K562 (cell line): ENCODE results near the gene RBSN. TPM values are rescaled to one million over a fixed set of nuclear protein-coding genes. Genes with fewer than 3 reads are reported as not detected.

Experiments
- ATAC-seq: fragments of 200-7000 bp; cut with Tn5 transposase; 3 replicates; pipeline ENCODE4 v1.9.1; 2020; ENCODE audit warnings: moderate library complexity
- BruUV-seq: library from RNA; stranded (reverse); fragments of 400-500 nt; replicated peaks from 2 replicates; lab custom pipeline; 2021; lab: Mats Ljungman, UMichigan
- CTCF ChIA-PET: fragments of 300-600 bp; formaldehyde crosslinking; extraction: SDS; loops from one replicate; lab custom pipeline; 2021; ENCODE audit warnings: low intra/inter-chr PET ratio; lab: Yijun Ruan, JAX
- POLR2A ChIA-PET: fragments of 300-600, 350-650 bp; sonication (Branson Sonifier 250); formaldehyde crosslinking; extraction: SDS; loops from one replicate; lab custom pipeline; 2021; ENCODE audit warnings: antibody characterized with exemption, inconsistent platforms; lab: Yijun Ruan, JAX
- DNase-seq, 4 experiments: peaks; one replicate each; pipeline versions ENCODE4 v3.0.0 to v3.0.0-alpha.2; 2011 to 2018; ENCODE audit warnings: low spot score in 3 of 4, mixed read lengths in 3 of 4; ENCODE audit errors: extremely low read depth in 1 of 4
- FAIRE-seq: peaks from 2 replicates; lab custom pipeline; 2011; peaks lifted over from hg19 to GRCh38; lab: Jason Lieb, UNC
- H2AFZ ChIP-seq: 2 replicates; pipeline ENCODE4 v1.6.0; 2011; ENCODE audit warnings: low read depth, low read length, control low read depth, inconsistent platforms
- H3K27ac ChIP-seq: fragments of 200-600 bp; 3 replicates; pipeline ENCODE4 v1.8.0; 2011; ENCODE audit warnings: low read depth, mild to moderate bottlenecking, control low read depth, inconsistent platforms, low read length, moderate library complexity, mixed read lengths; ENCODE audit errors: extremely low read depth
- H3K27me3 ChIP-seq, 2 experiments: fragments of 300-600 bp in 1 of 2; 2 replicates in 1 of 2; 3 replicates in 1 of 2; pipeline versions ENCODE4 v1.6.0 to v1.8.0; 2011; ENCODE audit warnings: inconsistent platforms in 2 of 2, low read length in 2 of 2, mild to moderate bottlenecking in 1 of 2, mixed read lengths in 1 of 2, moderate library complexity in 1 of 2; ENCODE audit not compliant: control insufficient read depth in 2 of 2, insufficient read depth in 2 of 2
- H3K36me3 ChIP-seq: fragments of 300-600 bp; 3 replicates; pipeline ENCODE4 v1.8.0; 2011; ENCODE audit warnings: mild to moderate bottlenecking, low read length, inconsistent platforms; ENCODE audit not compliant: control insufficient read depth, insufficient read depth
- H3K4me1 ChIP-seq, 2 experiments: fragments of 200-600 bp in 1 of 2; replicated peaks in 1 of 2; 2 replicates in 1 of 2; 3 replicates in 1 of 2; pipeline versions ENCODE4 v1.5.1 to v1.8.0; 2011; ENCODE audit warnings: inconsistent platforms in 2 of 2, low read length in 2 of 2, mild to moderate bottlenecking in 1 of 2, mixed read lengths in 1 of 2, moderate library complexity in 1 of 2; ENCODE audit not compliant: control insufficient read depth in 2 of 2, insufficient read depth in 2 of 2
- H3K4me2 ChIP-seq: 2 replicates; pipeline ENCODE4 v1.6.1; 2011; ENCODE audit warnings: low read length, control low read depth, inconsistent platforms, mixed read lengths; ENCODE audit not compliant: insufficient read depth
- H3K4me3 ChIP-seq: fragments of 200-600 bp; sonication (generic), shearing (Covaris generic); 2 replicates; pipeline ENCODE4 v1.5.1; 2016; ENCODE audit warnings: control low read depth, inconsistent platforms
- H3K79me2 ChIP-seq: fragments of 200-600 bp; 3 replicates; pipeline ENCODE4 v1.8.0; 2011; ENCODE audit warnings: low read length, inconsistent platforms; ENCODE audit not compliant: control insufficient read depth, insufficient read depth
- H3K9ac ChIP-seq, 2 experiments: 2 replicates each; pipeline versions ENCODE4 v1.6.0 to v1.6.1; 2011; ENCODE audit warnings: low read depth in 2 of 2, low read length in 2 of 2, control low read depth in 1 of 2, inconsistent platforms in 1 of 2, mild to moderate bottlenecking in 1 of 2, mixed read lengths in 1 of 2; ENCODE audit not compliant: insufficient read depth in 1 of 2
- H3K9me1 ChIP-seq: one replicate; pipeline ENCODE4 v1.6.0; 2011; ENCODE audit warnings: inconsistent platforms, mild to moderate bottlenecking, low read length, moderate library complexity; ENCODE audit not compliant: control insufficient read depth, insufficient read depth
- H3K9me3 ChIP-seq: replicated peaks from 2 replicates; pipeline ENCODE4 v1.5.1; 2011; ENCODE audit warnings: low read depth, low read length, inconsistent platforms; ENCODE audit not compliant: control insufficient read depth, insufficient read depth
- H4K20me1 ChIP-seq: replicated peaks from 2 replicates; pipeline ENCODE4 v1.6.1; 2011; ENCODE audit warnings: low read length, inconsistent platforms, mixed read lengths; ENCODE audit not compliant: control insufficient read depth, insufficient read depth
- CTCF ChIP-seq, 3 experiments: IDR thresholded peaks in 2 of 3; conservative IDR thresholded peaks in 1 of 3; 2 replicates each; pipeline ENCODE4 v1.5.1; 2011 to 2012; ENCODE audit warnings: low read length in 3 of 3, mild to moderate bottlenecking in 3 of 3, control low read depth in 2 of 3, improper control_type of control experiment in 1 of 3, inconsistent platforms in 1 of 3, low read depth in 1 of 3, mixed read lengths in 1 of 3, moderate library complexity in 1 of 3; ENCODE audit not compliant: insufficient read depth in 2 of 3
- DDX20 ChIP-seq: fragments of 450-650 bp; IDR thresholded peaks from 2 replicates; pipeline ENCODE4 v1.6.1; 2016; ENCODE audit warnings: missing genetic modification characterization, low read depth, mild to moderate bottlenecking, missing compliant biosample characterization, moderate library complexity
- ERF ChIP-seq: fragments of 450-650 bp; formaldehyde crosslinking; IDR thresholded peaks from 2 replicates; pipeline ENCODE4 v1.4.0; 2020; ENCODE audit warnings: mild to moderate bottlenecking, mixed read lengths
- ETV6 ChIP-seq, 3 experiments: fragments of 150-350 bp in 1 of 3; sonication (generic) in 1 of 3; formaldehyde crosslinking in 1 of 3; IDR thresholded peaks; 2 replicates each; pipeline versions ENCODE4 v1.6.1 to v1.8.0; 2014 to 2022; ENCODE audit warnings: borderline replicate concordance in 2 of 3, low read depth in 2 of 3, antibody characterized with exemption in 1 of 3, low read length in 1 of 3, mild to moderate bottlenecking in 1 of 3, missing genetic modification reagents in 1 of 3
- GATAD2A ChIP-seq: fragments of 450-650 bp; IDR thresholded peaks from 2 replicates; pipeline ENCODE4 v1.6.1; 2017
- HDGF ChIP-seq: fragments of 450-650 bp; IDR thresholded peaks from 2 replicates; pipeline ENCODE4 v1.6.1; 2016
- HMGN3 ChIP-seq: IDR thresholded peaks from 2 replicates; pipeline ENCODE4 v1.6.1; 2011; ENCODE audit warnings: borderline replicate concordance, low read depth, mild to moderate bottlenecking, mixed read lengths, low read length; ENCODE audit not compliant: insufficient read length; ENCODE audit errors: extremely low read depth
- MYBL2 ChIP-seq, 2 experiments: fragments of 450-650 bp in 1 of 2; sonication (generic) in 1 of 2; formaldehyde crosslinking in 1 of 2; IDR thresholded peaks; 2 replicates each; pipeline versions ENCODE4 v1.6.1 to v1.8.1; 2017 to 2022; ENCODE audit warnings: borderline replicate concordance in 1 of 2, inconsistent platforms in 1 of 2, low read depth in 1 of 2, mild to moderate bottlenecking in 1 of 2, missing genetic modification reagents in 1 of 2, moderate library complexity in 1 of 2
- NKRF ChIP-seq: fragments of 450-650 bp; IDR thresholded peaks from 2 replicates; pipeline ENCODE4 v1.6.1; 2016; ENCODE audit warnings: borderline replicate concordance
- PHF21A ChIP-seq: fragments of 450-650 bp; IDR thresholded peaks from 2 replicates; pipeline ENCODE4 v1.6.1; 2017; ENCODE audit warnings: low read depth, borderline replicate concordance
- RBM39 ChIP-seq: fragments of 200-400 bp; formaldehyde crosslinking; optimal IDR thresholded peaks from 2 replicates; pipeline ENCODE3; 2018; ENCODE audit warnings: low read depth, low read length
- TAF9B ChIP-seq: fragments of 450-650 bp; IDR thresholded peaks from 2 replicates; pipeline ENCODE4 v1.6.1; 2018; ENCODE audit warnings: mild to moderate bottlenecking; ENCODE audit not compliant: partially characterized antibody
- ZNF140 ChIP-seq: fragments of 250-450 bp; sonication (Bioruptor Pico); IDR thresholded peaks from 2 replicates; pipeline ENCODE4 v1.8.0; 2021; ENCODE audit warnings: moderate library complexity, mild to moderate bottlenecking, inconsistent platforms
- ZNF316 ChIP-seq: fragments of 450-650 bp; IDR thresholded peaks from 2 replicates; pipeline ENCODE4 v1.6.1; 2016
- ZNF830 ChIP-seq: fragments of 250-450 bp; sonication (Bioruptor Pico); IDR thresholded peaks from 2 replicates; pipeline ENCODE4 v1.5.0; 2021; ENCODE audit warnings: mild to moderate bottlenecking
- WGBS: fragments of 100-300 bp; shearing (Covaris generic); methylation state at CpG from one replicate; pipeline ENCODE4 v1.1.6; 2016; ENCODE audit warnings: low coverage, mixed read lengths; ENCODE audit not compliant: insufficient coverage; ENCODE audit errors: missing lambda C conversion rate; 5-methylcytosine and 5-hydroxymethylcytosine counted together
- in situ Hi-C: fragments of 300-500 bp; cut with MboI; formaldehyde crosslinking; loops from 4 replicates; pipeline ENCODE4 v1.15.0; 2018; ENCODE audit warnings: inconsistent platforms, mixed read lengths
- intact Hi-C: fragments of 100-400 bp; cut with micrococcal nuclease; formaldehyde crosslinking; loops from 2 replicates; pipeline ENCODE4 v1.14.2; 2022
- polyA plus RNA-seq, 8 experiments: library from polyadenylated mRNA; depleted of rRNA in 4 of 8; stranded (reverse) in 5 of 8; unstranded in 3 of 8; fragments of >200 nt; fragmentation: Nextera tagmentation in 2 of 8; fragmentation: Illumina TruSeq in 1 of 8; extraction: Ambion mirVana in 2 of 8; extraction: Trizol in 1 of 8; gene quantifications; 2 replicates each; pipeline versions ENCODE4 v1.2.1 to v1.2.3, GENCODE V29; 2011 to 2014; ENCODE audit warnings: inconsistent platforms in 1 of 8, missing spikeins in 1 of 8
- total RNA-seq, 7 experiments: library from RNA; depleted of rRNA in 6 of 7; stranded (reverse); fragments of >200 nt in 6 of 7; fragmentation: Illumina TruSeq in 2 of 7; extraction: Trizol in 2 of 7; gene quantifications; 2 replicates each; pipeline versions ENCODE4 v1.2.1 to v1.2.3, GENCODE V29; 2011 to 2021; ENCODE audit warnings: low replicate concordance in 1 of 7

Gene RBSN
- total and polyA plus RNA-seq, 9 of the 15 experiments (the other 6 are each of a cell fraction or from before 2014, with no cell fraction given) = 2.9 to 19.6 (median 15.0) TPM

GRCh38 chr3:15064835-15065549 is 34.0 kb downstream of the RBSN start, which contains the start of gene MRPS25:
TSS of gene MRPS25 (minus strand) at chr3:15065315. CDS start at chr3:15065194, 121 bp downstream.
- CTCF ChIA-PET = no interaction called here
- TF ChIP-seq NKRF (peak; percentile 93), DDX20 (tag) (no peak), ZNF830 (CRISPR knock-in tag) (no peak), CTCF (IDR thresholded peaks at IDR 0.05 in 2 of 3, conservative IDR thresholded peaks at IDR 0.05 in 1 of 3; ENCODE audit: insufficient read depth in 2 of 3, low read depth in 1 of 3, low read length in 3 of 3) (0 out of 6 replicates have a peak, but pooled peaks of 2 of the 3 experiments have one; percentile 1 to 12), ZNF316 (peak; percentile 48), ZNF140 (no peak), GATAD2A (no peak), PHF21A (no peak), RBM39 (no peak), MYBL2 (IDR thresholded peaks at IDR 0.05; ENCODE audit: low read depth) (no peak), MYBL2 (CRISPR knock-in tag; IDR thresholded peaks at IDR 0.05; ENCODE audit: borderline replicate concordance) (no peak), HDGF (no peak), ETV6 (IDR thresholded peaks at IDR 0.05; ENCODE audit: borderline replicate concordance in 1 of 2, low read depth in 2 of 2, low read length in 1 of 2) (no peak), ETV6 (CRISPR knock-in tag; IDR thresholded peaks at IDR 0.05; ENCODE audit: borderline replicate concordance) (no peak), TAF9B (no peak), HMGN3 (peak; percentile 48), ERF (CRISPR knock-in tag) (peak; percentile 91)

More at GRCh38 chr3:15064835-15065549, 34.0 kb downstream of the RBSN start, which contains the start of gene MRPS25:
- peak within 1 kb of the TSS; percentile 98 to 99 for H3K9ac ChIP-seq
- peak within 1 kb of the TSS; percentile 93 for H3K4me3 ChIP-seq
- peak; percentile 95 for FAIRE-seq
- H3K27ac ChIP-seq = peak within 1 kb of the TSS; percentile 99
- H2AFZ ChIP-seq = peak within 1 kb of the TSS; percentile 99
- peaks cover 15% of the 10 kb centered on the region for H4K20me1 ChIP-seq
- TSS peak; percentile 60 for BruUV-seq
- ATAC-seq = peak; percentile 98
- no peaks in the 10 kb centered on the region for H3K27me3 ChIP-seq
- no peaks in the 10 kb centered on the region for H3K9me3 ChIP-seq
- H3K4me2 ChIP-seq = peak within 1 kb of the TSS; percentile 90
- peaks cover 38% of the 10 kb centered on the region for H3K79me2 ChIP-seq
- intact Hi-C loops (loop anchor here (1.0 kb wide), 1 partner anchor 13 kb away; no protein-coding TSS in a partner anchor), in situ Hi-C loops (no loop called here)
- H3K36me3 ChIP-seq = peaks cover 28% of the 10 kb centered on the region
- H3K4me1 ChIP-seq = peaks cover 18 to 27% of the 10 kb centered on the region in 2 experiments; a peak in 4 of 5 replicates
- POLR2A ChIA-PET = interaction anchor here (0.6 to 2.7 kb wide), 19 partner anchors 8 to 1270 kb away, joined by 3 to 35 read pairs (median 3); partner anchors contain the start of genes BTD, HACL1 and RBSN
- peak; percentile 95 to 97 (median 96) for DNase-seq
- WGBS = under 1% methylated on average over 69 of the region's 69 CpGs
- H3K9me1 ChIP-seq = peaks cover 6% of the 10 kb centered on the region
